ENCODE measurements around the gene EGLN2.

EGLN2 gene

GRCh38 chr19:40785526-40785925, 13.5 kb upstream of the EGLN2 start:
- peaks cover 20% of the 10 kb centered on the region for H3K36me3 Mint-ChIP-seq (ENCODE audit: low read depth)
- H3K27ac Mint-ChIP-seq, result peak overlapping the region; percentile 6
- no peaks in the 10 kb centered on the region for H3K9me3 Mint-ChIP-seq
- ATAC-seq (peak; percentile 66), DNase-seq (no peak)
- no peak overlapping the region for H3K4me3 Mint-ChIP-seq
- peaks cover 12% of the 10 kb centered on the region for H3K4me1 Mint-ChIP-seq
- H3K27me3 Mint-ChIP-seq, result no peaks in the 10 kb centered on the region

- no peaks in the 10 kb centered on the region for H3K27me3 Mint-ChIP-seq
- DNase-seq (no peak), ATAC-seq (no peak)
- H3K4me3 Mint-ChIP-seq, result no peak overlapping the region
- no peak overlapping the region for H3K27ac Mint-ChIP-seq
- H3K4me1 Mint-ChIP-seq, result peaks cover 9% of the 10 kb centered on the region
- peaks cover 18% of the 10 kb centered on the region for H3K36me3 Mint-ChIP-seq (ENCODE audit: low read depth)
- no peaks in the 10 kb centered on the region for H3K9me3 Mint-ChIP-seq
Measured at GRCh38 chr19:40786060-40787037, 12.6 kb upstream of the EGLN2 start.

DNA sequence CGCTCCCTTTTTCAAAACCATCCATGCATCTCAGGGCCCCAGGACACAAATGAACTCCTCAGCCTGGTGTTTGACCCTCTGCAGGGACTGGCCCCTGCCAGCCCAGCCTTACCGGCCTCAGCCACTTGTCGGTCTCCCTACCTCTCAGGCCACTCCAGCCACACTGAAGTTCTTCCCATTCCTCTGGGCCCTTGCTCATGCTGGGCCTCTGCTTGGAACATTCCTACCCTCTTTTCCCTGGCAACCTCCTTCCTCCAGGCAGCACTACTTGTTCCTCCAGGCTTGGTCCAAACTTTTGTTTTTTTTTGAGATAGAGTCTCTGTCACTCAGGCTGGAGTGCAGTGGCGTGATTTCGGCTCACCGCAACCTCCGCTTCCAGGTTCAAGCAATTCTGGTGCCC, 7.6 kb upstream of the EGLN2 start:
- Mint-ChIP-seq H3K27ac (no peak overlapping the region), H3K27me3 (no peaks in the 10 kb centered on the region), H3K4me1 (peaks cover 25% of the 10 kb centered on the region), H3K36me3 (ENCODE audit: low read depth) (peaks cover 16% of the 10 kb centered on the region), H3K4me3 (no peak overlapping the region), H3K9me3 (no peaks in the 10 kb centered on the region)
- DNase-seq (no peak), ATAC-seq (no peak)

DNA sequence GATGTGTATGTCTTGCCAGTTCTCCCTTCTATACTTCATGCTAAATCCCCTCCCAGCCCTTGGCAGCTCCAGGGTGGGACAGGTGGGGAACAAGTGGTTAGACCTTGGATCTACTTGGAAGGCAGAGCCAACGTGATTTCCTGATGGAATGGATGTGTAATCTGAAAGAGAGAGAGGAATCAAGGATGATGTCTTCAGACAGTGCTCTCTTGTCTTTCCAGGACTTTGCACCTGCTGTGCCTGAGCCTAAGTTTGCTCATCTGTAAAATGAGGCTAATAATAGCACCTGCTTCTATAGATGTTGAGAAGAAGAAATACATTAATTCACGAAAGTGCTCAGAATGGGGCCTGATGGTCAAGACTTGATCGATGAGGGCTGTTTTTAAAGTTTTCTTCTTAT, 7.0 kb upstream of the EGLN2 start:
- no peaks in the 10 kb centered on the region for H3K9me3 Mint-ChIP-seq
- H3K36me3 Mint-ChIP-seq (ENCODE audit: low read depth), result peaks cover 16% of the 10 kb centered on the region
- no peak for DNase-seq
- no peaks in the 10 kb centered on the region for H3K27me3 Mint-ChIP-seq
- ATAC-seq, result no peak
- H3K27ac Mint-ChIP-seq, result peak overlapping the region; percentile 75
- peak overlapping the region; percentile 29 for H3K4me3 Mint-ChIP-seq
- H3K4me1 Mint-ChIP-seq, result peaks cover 25% of the 10 kb centered on the region

DNA sequence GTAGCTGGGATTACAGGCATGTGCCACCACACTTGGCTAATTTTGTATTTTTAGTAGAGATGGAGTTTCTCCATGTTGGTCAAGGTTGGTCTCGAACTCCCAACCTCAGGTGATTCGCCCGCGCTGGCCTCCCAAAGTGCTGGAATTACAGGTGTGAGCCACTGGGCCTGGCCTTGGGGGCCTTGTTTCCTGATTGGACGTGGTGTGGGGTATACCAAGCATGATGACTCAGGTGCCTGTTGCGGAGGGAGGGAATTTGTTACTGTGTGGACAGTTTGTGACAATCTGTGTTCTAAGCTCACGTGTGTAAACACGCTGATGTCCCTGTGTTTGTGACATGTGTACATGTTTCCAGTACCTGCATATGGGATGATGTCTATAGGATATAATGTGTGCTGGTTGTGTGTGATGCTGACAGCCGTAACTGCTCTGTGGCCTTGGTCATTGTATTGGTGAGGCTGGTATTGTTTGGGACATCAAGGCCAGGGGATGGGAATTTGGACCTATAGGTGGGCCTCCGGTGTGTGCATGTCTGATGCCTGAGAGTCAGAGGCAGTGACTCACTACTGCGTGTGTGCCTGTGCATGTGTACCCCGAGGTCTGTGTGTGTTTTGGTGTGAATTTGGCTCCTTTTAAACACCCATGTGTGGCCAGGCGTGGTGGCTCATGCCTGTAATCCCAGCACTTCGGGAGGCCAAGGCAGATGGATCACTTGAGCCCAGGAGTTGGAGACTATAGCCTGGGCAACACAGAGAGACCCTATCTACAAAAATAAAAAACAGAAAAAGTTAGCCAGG, 1.6 kb upstream of the EGLN2 start:
- H3K9me3 Mint-ChIP-seq, result no peaks in the 10 kb centered on the region
- peak overlapping the region; percentile 89 for H3K4me3 Mint-ChIP-seq
- ATAC-seq (no peak), DNase-seq (no peak)
- peaks cover 51% of the 10 kb centered on the region for H3K4me1 Mint-ChIP-seq
- H3K27me3 Mint-ChIP-seq, result no peaks in the 10 kb centered on the region
- peak overlapping the region; percentile 96 for H3K27ac Mint-ChIP-seq
- H3K36me3 Mint-ChIP-seq (ENCODE audit: low read depth), result peaks cover 14% of the 10 kb centered on the region

- H3K27ac Mint-ChIP-seq, result peak overlapping the region; percentile 96
Measured at GRCh38 chr19:40797963-40798682, 868 bp upstream of the EGLN2 start.

DNA sequence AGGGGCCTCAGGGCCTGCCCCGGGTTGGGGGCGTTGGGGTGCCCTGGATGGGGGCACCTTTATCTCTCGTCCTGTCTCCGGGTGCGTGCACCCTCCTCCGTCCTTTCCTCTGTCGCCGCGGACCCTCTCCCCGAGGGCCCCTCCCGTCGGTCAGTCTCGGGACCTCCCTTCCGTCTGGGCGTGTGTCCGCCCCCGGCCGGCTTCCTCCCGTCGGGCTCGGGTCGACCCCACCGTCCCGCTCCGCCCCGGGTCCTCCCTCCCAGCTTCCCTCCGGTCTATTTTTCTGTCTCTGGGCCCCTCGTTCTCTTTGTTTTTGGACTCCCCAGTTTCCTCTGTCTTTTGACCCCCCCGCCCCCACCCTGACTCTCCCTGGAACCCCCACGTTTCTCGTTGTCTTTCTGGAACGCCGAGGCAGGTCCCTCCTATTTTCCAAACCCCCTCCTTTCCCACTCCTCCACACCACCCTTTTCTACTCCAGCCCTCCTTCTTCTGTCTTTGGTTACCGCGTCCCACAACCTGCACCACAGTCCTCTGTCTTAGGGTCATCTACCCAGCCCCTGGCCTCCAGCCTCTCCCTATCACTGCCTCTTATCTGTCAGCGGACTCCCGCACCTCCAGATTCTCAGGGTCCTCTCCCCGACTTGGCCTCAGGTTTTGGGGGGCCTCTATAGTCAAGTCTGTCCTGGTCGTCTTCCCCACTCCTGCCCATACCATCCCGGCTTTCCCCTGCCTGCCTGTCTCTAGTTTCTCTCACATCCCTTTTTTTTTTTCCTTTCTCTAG, 757 bp downstream of the EGLN2 start:
- peaks cover 66% of the 10 kb centered on the region for H3K4me1 Mint-ChIP-seq
- DNase-seq, result peak; percentile 62
- H3K27ac Mint-ChIP-seq, result peak overlapping the region; percentile 88
- H3K27me3 Mint-ChIP-seq, result no peaks in the 10 kb centered on the region
- peak overlapping the region; percentile 90 for H3K4me3 Mint-ChIP-seq
- ATAC-seq, result no peak
- peaks cover 24% of the 10 kb centered on the region for H3K36me3 Mint-ChIP-seq (ENCODE audit: low read depth)
- H3K9me3 Mint-ChIP-seq, result no peaks in the 10 kb centered on the region

More at GRCh38 chr19:40797963-40798682, 868 bp upstream of the EGLN2 start:
- peak; percentile 71 for DNase-seq
- Mint-ChIP-seq H3K27me3 (no peaks in the 10 kb centered on the region), H3K4me1 (peaks cover 51% of the 10 kb centered on the region), H3K4me3 (peak overlapping the region; percentile 89), H3K9me3 (no peaks in the 10 kb centered on the region), H3K36me3 (ENCODE audit: low read depth) (peaks cover 14% of the 10 kb centered on the region)
- ATAC-seq, result peak; percentile 51

DNA sequence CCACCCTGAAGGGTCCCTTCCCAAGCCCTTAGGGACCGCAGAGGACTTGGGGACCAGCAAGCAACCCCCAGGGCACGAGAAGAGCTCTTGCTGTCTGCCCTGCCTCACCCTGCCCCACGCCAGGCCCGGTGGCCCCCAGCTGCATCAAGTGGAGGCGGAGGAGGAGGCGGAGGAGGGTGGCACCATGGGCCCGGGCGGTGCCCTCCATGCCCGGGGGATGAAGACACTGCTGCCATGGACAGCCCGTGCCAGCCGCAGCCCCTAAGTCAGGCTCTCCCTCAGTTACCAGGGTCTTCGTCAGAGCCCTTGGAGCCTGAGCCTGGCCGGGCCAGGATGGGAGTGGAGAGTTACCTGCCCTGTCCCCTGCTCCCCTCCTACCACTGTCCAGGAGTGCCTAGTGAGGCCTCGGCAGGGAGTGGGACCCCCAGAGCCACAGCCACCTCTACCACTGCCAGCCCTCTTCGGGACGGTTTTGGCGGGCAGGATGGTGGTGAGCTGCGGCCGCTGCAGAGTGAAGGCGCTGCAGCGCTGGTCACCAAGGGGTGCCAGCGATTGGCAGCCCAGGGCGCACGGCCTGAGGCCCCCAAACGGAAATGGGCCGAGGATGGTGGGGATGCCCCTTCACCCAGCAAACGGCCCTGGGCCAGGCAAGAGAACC, 1.5 kb downstream of the EGLN2 start:
- no peaks in the 10 kb centered on the region for H3K9me3 Mint-ChIP-seq
- H3K27ac Mint-ChIP-seq, result peak overlapping the region; percentile 88
- peaks cover 73% of the 10 kb centered on the region for H3K4me1 Mint-ChIP-seq
- peaks cover 27% of the 10 kb centered on the region for H3K36me3 Mint-ChIP-seq (ENCODE audit: low read depth)
- DNase-seq (no peak), ATAC-seq (no peak)
- H3K4me3 Mint-ChIP-seq, result peak overlapping the region; percentile 90
- H3K27me3 Mint-ChIP-seq, result no peaks in the 10 kb centered on the region

DNA sequence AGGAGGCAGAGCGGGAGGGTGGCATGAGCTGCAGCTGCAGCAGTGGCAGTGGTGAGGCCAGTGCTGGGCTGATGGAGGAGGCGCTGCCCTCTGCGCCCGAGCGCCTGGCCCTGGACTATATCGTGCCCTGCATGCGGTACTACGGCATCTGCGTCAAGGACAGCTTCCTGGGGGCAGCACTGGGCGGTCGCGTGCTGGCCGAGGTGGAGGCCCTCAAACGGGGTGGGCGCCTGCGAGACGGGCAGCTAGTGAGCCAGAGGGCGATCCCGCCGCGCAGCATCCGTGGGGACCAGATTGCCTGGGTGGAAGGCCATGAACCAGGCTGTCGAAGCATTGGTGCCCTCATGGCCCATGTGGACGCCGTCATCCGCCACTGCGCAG, 2.0 kb downstream of the EGLN2 start:
- no peaks in the 10 kb centered on the region for H3K27me3 Mint-ChIP-seq
- H3K4me1 Mint-ChIP-seq, result peaks cover 78% of the 10 kb centered on the region
- ATAC-seq, result no peak
- no peak for DNase-seq
- peak overlapping the region; percentile 74 for H3K27ac Mint-ChIP-seq
- peak overlapping the region; percentile 90 for H3K4me3 Mint-ChIP-seq
- H3K9me3 Mint-ChIP-seq, result no peaks in the 10 kb centered on the region
- peaks cover 27% of the 10 kb centered on the region for H3K36me3 Mint-ChIP-seq (ENCODE audit: low read depth)

- H3K9me3 Mint-ChIP-seq, result no peaks in the 10 kb centered on the region
- H3K27me3 Mint-ChIP-seq, result no peaks in the 10 kb centered on the region
- H3K4me1 Mint-ChIP-seq, result peaks cover 82% of the 10 kb centered on the region
- H3K4me3 Mint-ChIP-seq, result peak overlapping the region; percentile 90
- DNase-seq (no peak), ATAC-seq (no peak)
- peaks cover 28% of the 10 kb centered on the region for H3K36me3 Mint-ChIP-seq (ENCODE audit: low read depth)
- peak overlapping the region; percentile 93 for H3K27ac Mint-ChIP-seq
Measured at GRCh38 chr19:40801426-40802299, 2.7 kb downstream of the EGLN2 start.

DNA sequence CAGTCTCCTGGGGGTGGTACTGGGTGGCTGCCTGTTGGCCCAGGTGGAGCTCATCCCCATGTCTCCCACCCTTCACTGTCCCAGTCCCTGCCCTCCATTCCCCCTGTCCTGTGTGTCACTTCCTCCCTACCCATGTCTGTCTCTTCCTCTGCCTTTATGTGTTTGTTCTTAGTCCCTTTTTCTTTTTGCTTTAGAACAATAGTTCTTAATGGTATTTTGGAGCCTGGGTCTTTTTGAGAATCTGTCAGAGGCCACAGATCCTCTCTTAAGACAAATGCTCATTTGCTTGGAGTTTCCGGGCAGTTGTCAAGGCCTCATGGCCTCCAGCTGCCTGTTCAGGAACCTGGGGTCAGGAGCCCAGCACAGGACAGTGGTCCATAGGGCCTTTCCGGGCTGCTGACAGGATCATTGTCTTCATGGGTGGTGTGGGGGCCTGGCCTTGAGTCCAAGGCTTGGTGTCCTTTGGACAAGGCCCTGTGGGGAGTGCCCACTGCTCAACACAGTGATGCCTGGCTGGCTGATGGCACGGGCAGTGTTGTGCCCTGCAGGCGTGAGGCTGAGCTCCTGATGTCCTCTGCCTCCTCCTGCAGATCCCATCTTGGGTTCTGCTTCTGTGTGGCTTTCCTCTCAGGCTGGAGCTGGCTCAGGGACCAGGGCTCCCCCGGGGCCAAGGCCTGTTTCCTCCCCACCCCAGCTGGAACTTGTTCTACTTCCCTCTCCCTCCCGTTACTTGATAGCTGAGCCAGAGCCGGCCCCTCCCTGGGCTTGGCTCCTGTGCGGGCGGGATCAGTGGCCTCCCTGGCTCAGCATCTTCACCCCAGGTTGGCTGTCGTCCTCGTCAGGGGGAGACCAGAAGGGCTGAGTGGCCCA, 3.5 kb downstream of the EGLN2 start:
- Mint-ChIP-seq H3K9me3 (no peaks in the 10 kb centered on the region), H3K4me1 (peaks cover 86% of the 10 kb centered on the region), H3K27me3 (no peaks in the 10 kb centered on the region), H3K36me3 (ENCODE audit: low read depth) (peaks cover 31% of the 10 kb centered on the region), H3K27ac (peak overlapping the region; percentile 93), H3K4me3 (peak overlapping the region; percentile 90)
- DNase-seq, result no peak
- ATAC-seq, result no peak
